Measurements from ENCODE around the gene RFTN1.

RFTN1 gene

GRCh38 chr3:16462679-16463078 lies 50.8 kb downstream of the RFTN1 start:
- peak in 1 of 2 donors; percentile 19 for DNase-seq

- DNase-seq = no peak
Measured at GRCh38 chr3:16461463-16462245, 51.8 kb downstream of the RFTN1 start.

- DNase-seq = no peak
Measured at GRCh38 chr3:16460886-16461285, 52.6 kb downstream of the RFTN1 start.

- DNase-seq = no peak
Measured at GRCh38 chr3:16460273-16460672, 53.2 kb downstream of the RFTN1 start.

- DNase-seq = no peak
Measured at GRCh38 chr3:16456784-16457415, 56.6 kb downstream of the RFTN1 start.

- no peak for DNase-seq
Measured at GRCh38 chr3:16455966-16456365, 57.5 kb downstream of the RFTN1 start.

GRCh38 chr3:16455001-16455400 lies 58.5 kb downstream of the RFTN1 start:
- no peak for DNase-seq

- DNase-seq = no peak
Measured at GRCh38 chr3:16452261-16452660, 61.2 kb downstream of the RFTN1 start.

GRCh38 chr3:16449369-16449768 lies 64.1 kb downstream of the RFTN1 start:
- no peak for DNase-seq

GRCh38 chr3:16448639-16449070 lies 64.8 kb downstream of the RFTN1 start:
- DNase-seq = no peak

- no peak for DNase-seq
Measured at GRCh38 chr3:16447135-16447534, 66.4 kb downstream of the RFTN1 start.

- no peak for DNase-seq
Measured at GRCh38 chr3:16444344-16444743, 69.2 kb downstream of the RFTN1 start.

GRCh38 chr3:16442730-16443129 lies 70.8 kb downstream of the RFTN1 start:
- DNase-seq = no peak

GRCh38 chr3:16441371-16441875 lies 72.1 kb downstream of the RFTN1 start:
- no peak for DNase-seq

- no peak for DNase-seq
Measured at GRCh38 chr3:16439848-16440708, 73.4 kb downstream of the RFTN1 start.

- DNase-seq = no peak
Measured at GRCh38 chr3:16439163-16439847, 74.2 kb downstream of the RFTN1 start.

GRCh38 chr3:16437640-16438039 lies 75.9 kb downstream of the RFTN1 start:
- no peak for DNase-seq

GRCh38 chr3:16433701-16434151 lies 79.8 kb downstream of the RFTN1 start:
- DNase-seq = peak in 1 of 2 donors; percentile 49

- no peak for DNase-seq
Measured at GRCh38 chr3:16432714-16433113, 80.8 kb downstream of the RFTN1 start.

- DNase-seq = peak in 1 of 2 donors; percentile 58
Measured at GRCh38 chr3:16430717-16431630, 82.5 kb downstream of the RFTN1 start.

GRCh38 chr3:16429086-16429485 lies 84.4 kb downstream of the RFTN1 start:
- no peak for DNase-seq

Data from CD4-positive, alpha-beta T cell treated with Interleukin-4 for 1 hour (primary cell).